ENCODE results near the gene MAEA.

The MAEA gene

DNA sequence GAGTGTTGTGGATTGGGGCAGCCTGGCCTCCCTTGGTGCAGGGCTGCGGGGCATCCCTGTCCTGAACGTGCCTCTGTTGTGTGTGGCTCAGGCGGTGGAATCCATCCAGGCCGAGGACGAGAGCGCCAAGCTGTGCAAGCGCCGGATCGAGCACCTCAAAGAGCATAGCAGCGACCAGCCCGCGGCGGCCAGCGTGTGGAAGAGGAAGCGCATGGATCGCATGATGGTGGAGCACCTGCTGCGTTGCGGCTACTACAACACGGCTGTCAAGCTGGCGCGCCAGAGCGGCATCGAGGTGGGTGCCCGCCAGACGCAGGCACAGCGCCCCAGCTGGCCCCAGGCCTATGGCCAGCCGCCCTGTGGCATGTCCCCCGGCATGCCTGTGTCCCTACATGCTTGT, 25.6 kb downstream of the MAEA start:
- Histone ChIP-seq H3K79me2 (ENCODE audit: insufficient read depth, low read length) (peaks cover 50% of the 10 kb centered on the region), H3K27ac (ENCODE audit: low read length) (no peak overlapping the region), H3K36me3 (ENCODE audit: insufficient read depth, low read length) (peaks cover 77% of the 10 kb centered on the region)

DNA sequence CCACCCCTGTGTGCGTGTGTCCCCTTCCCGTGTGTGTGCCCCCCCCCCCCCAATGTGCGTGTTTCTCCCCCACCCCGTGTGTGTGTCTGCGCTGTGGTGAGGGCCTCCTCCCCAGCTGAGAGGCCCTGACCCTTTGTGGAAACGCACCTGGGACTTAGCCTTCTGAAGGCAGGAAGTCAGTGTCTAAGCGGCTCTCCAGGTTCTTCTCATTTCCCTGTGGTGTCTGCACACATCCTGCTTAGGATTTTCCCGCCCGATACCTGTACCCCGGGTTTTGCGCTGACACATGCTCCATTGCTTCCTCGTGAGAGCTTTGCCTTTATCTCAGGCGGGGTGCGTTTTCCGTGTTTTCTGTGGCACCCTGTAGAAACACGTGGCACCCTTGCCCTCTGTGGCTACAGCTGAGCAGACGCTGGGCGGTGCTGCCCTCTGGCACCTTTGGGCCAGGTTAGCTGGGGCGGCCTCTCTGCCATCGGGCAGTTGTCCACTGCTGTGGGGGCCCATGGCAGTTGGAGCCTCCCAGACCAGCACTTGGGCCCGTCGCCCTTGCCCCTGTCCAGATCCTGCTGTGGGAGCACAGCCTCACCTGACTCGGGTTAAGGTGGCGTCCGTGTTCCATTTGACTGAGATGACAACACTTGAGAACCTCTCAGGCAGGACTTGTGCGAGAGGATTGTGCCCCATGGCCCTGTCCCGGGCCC, 26.3 kb downstream of the MAEA start:
- Histone ChIP-seq H3K27ac (ENCODE audit: low read length) (no peak overlapping the region), H3K4me2 (ENCODE audit: insufficient read depth, low read length) (no peak overlapping the region), H3K4me1 (ENCODE audit: insufficient read depth, low read length) (no peaks in the 10 kb centered on the region), H3K9ac (ENCODE audit: low read depth, low read length) (no peak overlapping the region), H2AFZ (ENCODE audit: low read depth, low read length) (no peak overlapping the region), H3K4me3 (ENCODE audit: low read depth in 1 of 2, low read length in 2 of 2) (no peak overlapping the region), H3K27me3 (ENCODE audit: insufficient read depth, low read length, poor library complexity) (no peaks in the 10 kb centered on the region), H3K9me3 (ENCODE audit: insufficient read depth, low read length, severe bottlenecking) (no peaks in the 10 kb centered on the region), H4K20me1 (ENCODE audit: insufficient read depth, low read length) (peaks cover 50% of the 10 kb centered on the region), H3K79me2 (ENCODE audit: insufficient read depth, low read length) (peaks cover 43% of the 10 kb centered on the region), H3K36me3 (ENCODE audit: insufficient read depth, low read length) (peaks cover 77% of the 10 kb centered on the region)
- TF ChIP-seq CTCF (IDR thresholded peaks at IDR 0.05; ENCODE audit: borderline replicate concordance, extremely low read depth, low read length, poor library complexity, severe bottlenecking) (no peak), EZH2 (IDR thresholded peaks at IDR 0.05; ENCODE audit: borderline replicate concordance, low read depth, low read length, severe bottlenecking) (no peak)
- ATAC-seq (ENCODE audit: insufficient read depth, low read depth) (peak; percentile 68), DNase-seq (peak; percentile 39)

More for the DNA sequence above, 25.6 kb downstream of the MAEA start:
- Histone ChIP-seq H3K9ac (ENCODE audit: low read depth, low read length) (no peak overlapping the region), H3K4me1 (ENCODE audit: insufficient read depth, low read length) (no peaks in the 10 kb centered on the region), H3K9me3 (ENCODE audit: insufficient read depth, low read length, severe bottlenecking) (no peaks in the 10 kb centered on the region), H3K4me3 (ENCODE audit: low read depth in 1 of 2, low read length in 2 of 2) (no peak overlapping the region), H2AFZ (ENCODE audit: low read depth, low read length) (no peak overlapping the region), H4K20me1 (ENCODE audit: insufficient read depth, low read length) (peaks cover 57% of the 10 kb centered on the region), H3K27me3 (ENCODE audit: insufficient read depth, low read length, poor library complexity) (no peaks in the 10 kb centered on the region), H3K4me2 (ENCODE audit: insufficient read depth, low read length) (no peak overlapping the region)
- TF ChIP-seq EZH2 (IDR thresholded peaks at IDR 0.05; ENCODE audit: borderline replicate concordance, low read depth, low read length, severe bottlenecking) (no peak), CTCF (IDR thresholded peaks at IDR 0.05; ENCODE audit: borderline replicate concordance, extremely low read depth, low read length, poor library complexity, severe bottlenecking) (no peak)
- ATAC-seq (ENCODE audit: insufficient read depth, low read depth), result no peak
- no peak for DNase-seq

- H3K79me2 ChIP-seq (ENCODE audit: insufficient read depth, low read length), result peaks cover 36% of the 10 kb centered on the region
- H4K20me1 ChIP-seq (ENCODE audit: insufficient read depth, low read length), result peaks cover 44% of the 10 kb centered on the region
- no peak for ATAC-seq (ENCODE audit: insufficient read depth, low read depth)
- no peak overlapping the region for H3K27ac ChIP-seq (ENCODE audit: low read length)
- H3K36me3 ChIP-seq (ENCODE audit: insufficient read depth, low read length), result peaks cover 78% of the 10 kb centered on the region
- H3K9me3 ChIP-seq (ENCODE audit: insufficient read depth, low read length, severe bottlenecking), result no peaks in the 10 kb centered on the region
- H3K4me3 ChIP-seq (ENCODE audit: low read depth in 1 of 2, low read length in 2 of 2), result no peak overlapping the region
- H2AFZ ChIP-seq (ENCODE audit: low read depth, low read length), result no peak overlapping the region
- TF ChIP-seq EZH2 (IDR thresholded peaks at IDR 0.05; ENCODE audit: borderline replicate concordance, low read depth, low read length, severe bottlenecking) (no peak), CTCF (IDR thresholded peaks at IDR 0.05; ENCODE audit: borderline replicate concordance, extremely low read depth, low read length, poor library complexity, severe bottlenecking) (no peak)
- no peak overlapping the region for H3K4me2 ChIP-seq (ENCODE audit: insufficient read depth, low read length)
- no peaks in the 10 kb centered on the region for H3K4me1 ChIP-seq (ENCODE audit: insufficient read depth, low read length)
- no peaks in the 10 kb centered on the region for H3K27me3 ChIP-seq (ENCODE audit: insufficient read depth, low read length, poor library complexity)
- no peak overlapping the region for H3K9ac ChIP-seq (ENCODE audit: low read depth, low read length)
- no peak for DNase-seq
Measured at GRCh38 chr4:1316537-1317168, 27.0 kb downstream of the MAEA start.
